Esophagus squamous epithelium (tissue), 5 donors: Measurements from ENCODE around the gene HIBADH. TPM values are rescaled to one million over a fixed set of nuclear protein-coding genes. Genes with fewer than 3 reads are reported as not detected.

Source experiments
- DNase-seq: peaks from one replicate; lab custom pipeline; 2025; lab: John Stamatoyannopoulos, UW
- H3K27ac ChIP-seq, 4 donors: fragments of 200-600 bp; sonication (generic); one replicate each; pipeline ENCODE4 v1.5.1; 2016 to 2019; ENCODE audit warnings: mild to moderate bottlenecking in 1 of 4
- H3K27me3 ChIP-seq, 4 donors: fragments of 200-600 bp; sonication (generic); 1 replicate in 3 of 4; 2 replicates in 1 of 4; pipeline versions ENCODE4 v1.5.1 to v1.6.0; 2017 to 2021; ENCODE audit warnings: antibody characterized with exemption in 1 of 4
- H3K36me3 ChIP-seq, 3 donors: fragments of 200-600 bp; sonication (generic); one replicate each; pipeline ENCODE4 v1.5.1; 2016 to 2019
- H3K4me1 ChIP-seq, 3 donors: fragments of 200-600 bp; sonication (generic); one replicate each; pipeline ENCODE4 v1.5.1; 2017 to 2019
- H3K4me3 ChIP-seq, 4 donors: fragments of 200-600 bp; sonication (generic); 1 replicate in 3 of 4; 2 replicates in 1 of 4; pipeline ENCODE4 v1.5.1; 2016 to 2019; ENCODE audit warnings: mild to moderate bottlenecking in 2 of 4, moderate library complexity in 1 of 4
- H3K9me3 ChIP-seq, 3 donors: fragments of 200-600 bp; sonication (generic); one replicate each; pipeline ENCODE4 v1.5.1; 2016 to 2019
- CTCF ChIP-seq, 6 experiments: fragments of 450-650 bp in 4 of 6; fragments of 200-600 bp in 2 of 6; sonication (generic) in 2 of 6; IDR thresholded peaks; one replicate each; pipeline ENCODE4 v1.5.1; 2016 to 2019; ENCODE audit warnings: antibody characterized with exemption in 6 of 6, mild to moderate bottlenecking in 4 of 6, moderate library complexity in 4 of 6
- POLR2A ChIP-seq, 4 donors: fragments of 450-650 bp; IDR thresholded peaks; one replicate each; pipeline ENCODE4 v1.6.1; 2017; ENCODE audit warnings: antibody characterized with exemption in 4 of 4, mild to moderate bottlenecking in 4 of 4, moderate library complexity in 3 of 4
- WGBS, 2 donors: methylation state at CpG; one replicate each; pipeline ENCODE4 v1.1.5; 2018; 5-methylcytosine and 5-hydroxymethylcytosine counted together
- intact Hi-C: fragments of 100-400 bp; cut with DNase I; formaldehyde crosslinking; loops from one replicate; pipeline ENCODE4 v1.15.0; 2022
- total RNA-seq, 4 donors: library from RNA; depleted of rRNA; stranded (reverse); fragments of >200 nt; gene quantifications; one replicate each; pipeline ENCODE4 v1.1.0, GENCODE V29; 2016
- donor health status: DM: yes; HTN: yes; CAD: no.

HIBADH gene
- total RNA-seq, 4 donors from 2014 or later: 8.0 to 22.1 (median 14.8) TPM

GRCh38 chr7:27607210-27607606 is 55.5 kb downstream of the HIBADH start:
- TF ChIP-seq POLR2A (IDR thresholded peaks at IDR 0.05): no peak
- no peak for TF ChIP-seq CTCF (IDR thresholded peaks at IDR 0.05)
- Histone ChIP-seq H3K36me3 (no peaks in the 10 kb centered on the region), H3K9me3 (no peaks in the 10 kb centered on the region), H3K27ac (no peak overlapping the region), H3K4me1 (peaks cover 0 to 22% (median 0%) of the 10 kb centered on the region in 3 donors), H3K27me3 (no peaks in the 10 kb centered on the region), H3K4me3 (no peak overlapping the region)
- WGBS, 2 donors: 93 to 94% methylated on average over 11 of the region's 11 CpGs
- DNase-seq: no peak
- intact Hi-C loops: no loop called here

- H3K27ac ChIP-seq: no peak overlapping the region
- intact Hi-C loops: no loop called here
- no peak for DNase-seq
- H3K4me3 ChIP-seq: no peak overlapping the region
- H3K27me3 ChIP-seq: no peaks in the 10 kb centered on the region
- H3K9me3 ChIP-seq: no peaks in the 10 kb centered on the region
- H3K36me3 ChIP-seq: no peaks in the 10 kb centered on the region
- TF ChIP-seq CTCF (IDR thresholded peaks at IDR 0.05): no peak
- TF ChIP-seq POLR2A (IDR thresholded peaks at IDR 0.05): no peak
- WGBS, 2 donors: 80 to 88% methylated on average over 4 of the region's 4 CpGs
- H3K4me1 ChIP-seq: peaks cover 0 to 22% (median 0%) of the 10 kb centered on the region in 3 donors
Observed at GRCh38 chr7:27606270-27607209, 56.1 kb downstream of the HIBADH start.

GRCh38 chr7:27605689-27606269 is 56.9 kb downstream of the HIBADH start:
- intact Hi-C loops: no loop called here
- H3K27me3 ChIP-seq: no peaks in the 10 kb centered on the region
- WGBS, 2 donors: 27 to 30% methylated on average over 2 of the region's 2 CpGs
- no peak overlapping the region for H3K27ac ChIP-seq
- H3K9me3 ChIP-seq: no peaks in the 10 kb centered on the region
- DNase-seq: no peak
- peaks cover 0 to 15% (median 0%) of the 10 kb centered on the region in 3 donors for H3K4me1 ChIP-seq
- H3K36me3 ChIP-seq: no peaks in the 10 kb centered on the region
- no peak overlapping the region for H3K4me3 ChIP-seq
- TF ChIP-seq CTCF (IDR thresholded peaks at IDR 0.05) (peak in 2 of 6 experiments; percentile 36 to 41), POLR2A (IDR thresholded peaks at IDR 0.05) (no peak)

GRCh38 chr7:27605283-27605682 is 57.4 kb downstream of the HIBADH start:
- TF ChIP-seq CTCF (IDR thresholded peaks at IDR 0.05) (no peak), POLR2A (IDR thresholded peaks at IDR 0.05) (no peak)

GRCh38 chr7:27603813-27604212 is 58.9 kb downstream of the HIBADH start:
- intact Hi-C loops: no loop called here
- Histone ChIP-seq H3K27ac (no peak overlapping the region), H3K27me3 (no peaks in the 10 kb centered on the region), H3K36me3 (no peaks in the 10 kb centered on the region), H3K4me3 (no peak overlapping the region), H3K9me3 (no peaks in the 10 kb centered on the region), H3K4me1 (peaks cover 0 to 3% (median 0%) of the 10 kb centered on the region in 3 donors)
- no peak for TF ChIP-seq CTCF (IDR thresholded peaks at IDR 0.05)
- no peak for TF ChIP-seq POLR2A (IDR thresholded peaks at IDR 0.05)
- WGBS, 2 donors: 89 to 91% methylated on average over 2 of the region's 2 CpGs
- no peak for DNase-seq

More at GRCh38 chr7:27605283-27605682, 57.4 kb downstream of the HIBADH start:
- Histone ChIP-seq H3K27me3 (no peaks in the 10 kb centered on the region), H3K27ac (no peak overlapping the region), H3K4me3 (no peak overlapping the region), H3K9me3 (no peaks in the 10 kb centered on the region), H3K36me3 (no peaks in the 10 kb centered on the region), H3K4me1 (peaks cover 0 to 10% (median 0%) of the 10 kb centered on the region in 3 donors)
- 78 to 89% methylated on average over 2 of the region's 2 CpGs for WGBS, 2 donors
- DNase-seq: no peak
- intact Hi-C loops: no loop called here
